Choroid plexus epithelial cell (primary cell): Measurements from ENCODE around the gene TPRN.
A peak's percentile ranks its signal among the peaks of the same experiment; 100 is the strongest.

Experiments
- DNase-seq: peaks from one replicate; pipeline ENCODE4 v3.0.0-alpha.2; 2010; ENCODE audit warnings: low read depth
- H3K4me3 ChIP-seq: 2 replicates; pipeline ENCODE4 v1.5.1; 2011; ENCODE audit warnings: low read depth, mild to moderate bottlenecking, control low read depth, low read length, moderate library complexity
- TF ChIP-seq, protein P1 (sequence below): conservative IDR thresholded peaks from 2 replicates; pipeline ENCODE4 v1.5.1; 2011; ENCODE audit warnings: low read depth, mild to moderate bottlenecking, control low read depth, inconsistent platforms, low read length, moderate library complexity

TPRN gene

DNA sequence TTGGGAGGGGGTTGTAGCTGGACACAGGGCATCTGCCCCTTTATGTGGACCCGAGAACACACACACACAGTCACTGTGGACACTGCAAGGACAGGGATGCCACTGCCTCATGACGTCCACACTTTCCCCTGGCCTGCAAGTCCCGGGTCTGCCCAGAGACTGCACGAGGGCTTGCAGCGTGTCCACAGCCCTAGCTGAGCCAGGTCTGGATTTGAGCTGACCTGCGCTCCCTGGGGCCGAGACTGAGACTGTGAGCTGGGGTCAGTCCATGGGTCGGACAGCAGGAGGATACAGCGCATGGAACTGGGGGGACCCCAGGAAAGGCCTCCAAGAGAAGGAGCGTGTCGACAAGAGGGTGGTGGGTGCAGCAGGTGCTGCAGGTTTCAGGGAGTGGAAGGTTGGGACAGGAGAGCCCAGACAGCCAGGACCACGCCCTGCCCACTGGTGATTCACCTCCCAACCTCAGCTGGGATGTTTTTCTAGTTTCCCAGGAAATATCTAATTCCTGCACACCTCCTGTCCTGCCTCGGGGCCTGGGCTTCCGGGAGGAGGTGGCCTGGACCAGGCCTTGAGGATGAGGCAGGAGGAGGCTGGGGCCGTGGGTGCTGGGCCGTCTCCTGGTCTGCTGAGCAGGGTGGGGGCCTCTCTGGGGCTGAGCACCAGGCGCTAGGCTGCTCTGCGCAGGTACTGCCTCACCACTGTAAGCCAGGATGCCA, 26.0 kb upstream of the TPRN start:
- no peak for DNase-seq
- no peak overlapping the region for H3K4me3 ChIP-seq
- TF ChIP-seq, protein P1, sequence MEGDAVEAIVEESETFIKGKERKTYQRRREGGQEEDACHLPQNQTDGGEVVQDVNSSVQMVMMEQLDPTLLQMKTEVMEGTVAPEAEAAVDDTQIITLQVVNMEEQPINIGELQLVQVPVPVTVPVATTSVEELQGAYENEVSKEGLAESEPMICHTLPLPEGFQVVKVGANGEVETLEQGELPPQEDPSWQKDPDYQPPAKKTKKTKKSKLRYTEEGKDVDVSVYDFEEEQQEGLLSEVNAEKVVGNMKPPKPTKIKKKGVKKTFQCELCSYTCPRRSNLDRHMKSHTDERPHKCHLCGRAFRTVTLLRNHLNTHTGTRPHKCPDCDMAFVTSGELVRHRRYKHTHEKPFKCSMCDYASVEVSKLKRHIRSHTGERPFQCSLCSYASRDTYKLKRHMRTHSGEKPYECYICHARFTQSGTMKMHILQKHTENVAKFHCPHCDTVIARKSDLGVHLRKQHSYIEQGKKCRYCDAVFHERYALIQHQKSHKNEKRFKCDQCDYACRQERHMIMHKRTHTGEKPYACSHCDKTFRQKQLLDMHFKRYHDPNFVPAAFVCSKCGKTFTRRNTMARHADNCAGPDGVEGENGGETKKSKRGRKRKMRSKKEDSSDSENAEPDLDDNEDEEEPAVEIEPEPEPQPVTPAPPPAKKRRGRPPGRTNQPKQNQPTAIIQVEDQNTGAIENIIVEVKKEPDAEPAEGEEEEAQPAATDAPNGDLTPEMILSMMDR: no peak

DNA sequence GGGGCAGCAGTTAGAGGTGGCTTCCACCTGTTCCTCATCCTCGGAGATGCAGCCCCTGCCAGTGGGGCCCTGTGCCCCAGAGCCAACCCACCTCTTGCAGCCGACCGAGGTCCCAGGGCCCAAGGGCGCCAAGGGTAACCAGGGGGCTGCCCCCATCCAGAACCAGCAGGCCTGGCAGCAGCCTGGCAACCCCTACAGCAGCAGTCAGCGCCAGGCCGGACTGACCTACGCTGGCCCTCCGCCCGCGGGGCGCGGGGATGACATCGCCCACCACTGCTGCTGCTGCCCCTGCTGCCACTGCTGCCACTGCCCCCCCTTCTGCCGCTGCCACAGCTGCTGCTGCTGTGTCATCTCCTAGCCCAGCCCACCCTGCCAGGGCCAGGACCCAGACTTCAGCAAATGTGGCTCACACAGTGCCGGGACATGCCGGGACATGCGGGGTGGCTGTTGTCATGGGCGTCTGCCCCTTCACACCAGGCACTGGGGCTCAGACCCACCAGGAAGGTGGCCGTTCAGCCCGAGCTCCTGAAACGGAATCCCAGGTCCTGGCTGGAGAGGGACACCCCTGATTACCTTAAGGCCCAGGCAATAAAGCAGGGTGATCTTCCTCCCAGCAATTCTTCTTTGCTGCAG, 25.3 kb upstream of the TPRN start:
- no peak overlapping the region for H3K4me3 ChIP-seq
- DNase-seq: no peak
- TF ChIP-seq, protein P1: no peak

DNA sequence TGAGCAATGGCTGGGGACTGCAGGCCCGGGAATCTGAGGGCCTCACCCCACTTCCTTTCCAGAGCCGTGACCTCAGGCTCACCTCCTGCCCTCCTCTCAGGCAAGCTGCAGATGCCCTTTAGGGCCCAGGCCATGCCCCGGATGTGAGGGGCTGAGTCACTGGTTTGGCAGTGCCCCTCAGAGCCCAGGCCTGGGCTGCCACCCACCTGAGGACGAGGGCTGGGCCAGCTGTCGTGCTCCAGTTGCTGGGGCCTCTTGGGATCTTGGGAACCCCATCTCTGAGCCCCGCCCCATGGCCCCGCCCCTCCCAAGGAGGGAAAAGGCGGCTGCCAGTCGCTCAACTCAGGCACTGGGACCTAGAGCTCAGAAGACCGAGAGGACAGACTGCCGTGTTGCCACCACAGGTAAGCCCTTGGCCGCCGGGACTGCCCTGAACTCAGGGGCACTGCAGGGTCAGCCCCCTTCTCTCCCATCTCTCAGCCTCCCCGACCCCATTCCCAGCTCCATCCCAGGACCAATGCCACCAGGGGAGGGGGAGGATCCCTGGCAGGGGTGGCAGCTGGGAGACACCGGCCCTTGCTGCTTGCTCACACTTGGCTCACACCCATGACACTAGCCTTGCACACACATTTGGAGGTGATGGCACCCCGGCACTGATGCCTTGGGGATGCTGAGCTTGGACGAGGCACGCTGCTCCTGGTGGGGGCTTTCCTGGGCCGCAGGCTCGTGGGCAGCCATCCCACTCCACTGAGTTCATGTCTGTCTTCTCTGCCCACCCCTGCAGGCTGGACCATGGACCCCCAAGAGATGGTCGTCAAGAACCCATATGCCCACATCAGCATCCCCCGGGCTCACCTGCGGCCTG, 24.5 kb upstream of the TPRN start, which contains the start of gene CYSRT1:
Gene CYSRT1, plus strand, starts transcription at position 345 of the 865 bp plus-strand sequence. Its CDS starts 448 bp downstream, at position 793.
- DNase-seq: no peak
- TF ChIP-seq, protein P1: no peak
- H3K4me3 ChIP-seq: peak within 1 kb of the TSS; percentile 93

GRCh38 chr9:137223078-137223970, 22.8 kb upstream of the TPRN start:
- TF ChIP-seq, protein P1: no peak
- peak; percentile 99 for DNase-seq
- H3K4me3 ChIP-seq: peak overlapping the region; percentile 93

- peak within 1 kb of the TSS; percentile 93 for H3K4me3 ChIP-seq
- no peak for DNase-seq
- TF ChIP-seq, protein P1: no peak
Measured at GRCh38 chr9:137222190-137223077, 21.9 kb upstream of the TPRN start, which contains the start of gene RNF208. TSS of gene RNF208 (minus strand) at chr9:137222240. CDS start at chr9:137221212, 1,028 bp downstream.
